WTC11 (cell line): Measurements from ENCODE around the gene GAS6. TPM values are rescaled to one million over a fixed set of nuclear protein-coding genes. Genes with fewer than 3 reads are reported as not detected.
A peak's percentile ranks its signal among the peaks of the same experiment; 100 is the strongest.

ENCODE experiments used
- ATAC-seq: fragments of 200-7000 bp; cut with Tn5 transposase; 2 replicates; pipeline ENCODE4 v1.10.0; 2021; ENCODE audit warnings: mild to moderate bottlenecking, moderate library complexity
- CTCF ChIA-PET: fragments of 300-600 bp; sonication (Branson Sonifier 250); formaldehyde crosslinking; loops from one replicate; lab custom pipeline; 2021; ENCODE audit warnings: antibody characterized with exemption; lab: Charles Lee
- POLR2A ChIA-PET: fragments of 350-600 bp; sonication (Branson Sonifier 250); formaldehyde crosslinking; loops from one replicate; lab custom pipeline; 2021; ENCODE audit warnings: antibody characterized with exemption; lab: Charles Lee
- DNase-seq: peaks from one replicate; pipeline ENCODE4 v3.0.0; 2021; ENCODE audit warnings: low spot score
- H3K27ac Mint-ChIP-seq: 2 replicates; pipeline ENCODE4 v1.8.0; 2021; ENCODE audit warnings: mixed read lengths
- H3K27me3 Mint-ChIP-seq: 2 replicates; pipeline ENCODE4 v1.8.0; 2021; ENCODE audit warnings: low read depth, mild to moderate bottlenecking, moderate library complexity, mixed read lengths
- H3K36me3 Mint-ChIP-seq: 2 replicates; pipeline ENCODE4 v1.8.0; 2021; ENCODE audit warnings: mixed read lengths
- H3K4me1 Mint-ChIP-seq: 2 replicates; pipeline ENCODE4 v1.8.0; 2022; ENCODE audit warnings: mixed read lengths
- H3K4me3 Mint-ChIP-seq: 2 replicates; pipeline ENCODE4 v1.8.0; 2021; ENCODE audit warnings: mild to moderate bottlenecking, moderate library complexity, mixed read lengths
- H3K9me3 Mint-ChIP-seq: 2 replicates; pipeline ENCODE4 v1.8.0; 2021; ENCODE audit warnings: mixed read lengths
- CDX4 ChIP-seq: fragments of 250-450 bp; sonication (Bioruptor Pico); IDR thresholded peaks from 2 replicates; pipeline ENCODE4 v1.9.0; 2021; ENCODE audit warnings: moderate library complexity, mild to moderate bottlenecking, inconsistent platforms, borderline replicate concordance
- CREB1 ChIP-seq: sonication (generic); formaldehyde crosslinking; IDR thresholded peaks from 2 replicates; pipeline ENCODE4 v1.8.0; 2023; ENCODE audit warnings: mild to moderate bottlenecking, missing genetic modification reagents
- HMGA2 ChIP-seq: fragments of 250-450 bp; sonication (Bioruptor Pico); IDR thresholded peaks from 2 replicates; pipeline ENCODE4 v1.4.0; 2021; ENCODE audit warnings: mild to moderate bottlenecking, moderate library complexity
- IRF2 ChIP-seq: sonication (generic); formaldehyde crosslinking; IDR thresholded peaks from 2 replicates; pipeline ENCODE4 v1.8.0; 2022; ENCODE audit warnings: low read depth, missing genetic modification reagents, borderline replicate concordance
- NFYB ChIP-seq: sonication (generic); formaldehyde crosslinking; conservative IDR thresholded peaks from 2 replicates; pipeline ENCODE4 v1.8.0; 2022; ENCODE audit warnings: low read depth, missing genetic modification reagents
- TEAD4 ChIP-seq: sonication (generic); formaldehyde crosslinking; IDR thresholded peaks from 2 replicates; pipeline ENCODE4 v1.8.0; 2022; ENCODE audit warnings: mild to moderate bottlenecking, missing genetic modification reagents
- ZBTB43 ChIP-seq: sonication (generic); formaldehyde crosslinking; IDR thresholded peaks from 2 replicates; pipeline ENCODE4 v1.8.1; 2023; ENCODE audit warnings: mild to moderate bottlenecking, missing genetic modification reagents
- total RNA-seq: library from RNA; stranded (reverse); gene quantifications from 3 replicates; pipeline ENCODE4 v1.2.3, GENCODE V29; 2021
- TF ChIP-seq, protein P1 (sequence below): sonication (generic); formaldehyde crosslinking; IDR thresholded peaks from 2 replicates; pipeline ENCODE4 v1.8.0; 2022; ENCODE audit warnings: mild to moderate bottlenecking, missing genetic modification reagents
- TF ChIP-seq, protein P2 (sequence below): fragments of 250-450 bp; sonication (Bioruptor Pico); IDR thresholded peaks from 2 replicates; pipeline ENCODE4 v1.9.0; 2021; ENCODE audit warnings: mild to moderate bottlenecking, borderline replicate concordance
- TF ChIP-seq, protein P3 (sequence below): fragments of 250-450 bp; sonication (Bioruptor Pico); IDR thresholded peaks from 2 replicates; pipeline ENCODE4 v1.9.0; 2021; ENCODE audit warnings: mild to moderate bottlenecking
- TF ChIP-seq, protein P4 (sequence below): sonication (generic); formaldehyde crosslinking; conservative IDR thresholded peaks from 2 replicates; pipeline ENCODE4 v1.8.1; 2023; ENCODE audit warnings: mild to moderate bottlenecking, low read depth, missing genetic modification reagents, moderate library complexity

The GAS6 gene
- total RNA-seq, 1 experiment from 2014 or later: 29.4 TPM

DNA sequence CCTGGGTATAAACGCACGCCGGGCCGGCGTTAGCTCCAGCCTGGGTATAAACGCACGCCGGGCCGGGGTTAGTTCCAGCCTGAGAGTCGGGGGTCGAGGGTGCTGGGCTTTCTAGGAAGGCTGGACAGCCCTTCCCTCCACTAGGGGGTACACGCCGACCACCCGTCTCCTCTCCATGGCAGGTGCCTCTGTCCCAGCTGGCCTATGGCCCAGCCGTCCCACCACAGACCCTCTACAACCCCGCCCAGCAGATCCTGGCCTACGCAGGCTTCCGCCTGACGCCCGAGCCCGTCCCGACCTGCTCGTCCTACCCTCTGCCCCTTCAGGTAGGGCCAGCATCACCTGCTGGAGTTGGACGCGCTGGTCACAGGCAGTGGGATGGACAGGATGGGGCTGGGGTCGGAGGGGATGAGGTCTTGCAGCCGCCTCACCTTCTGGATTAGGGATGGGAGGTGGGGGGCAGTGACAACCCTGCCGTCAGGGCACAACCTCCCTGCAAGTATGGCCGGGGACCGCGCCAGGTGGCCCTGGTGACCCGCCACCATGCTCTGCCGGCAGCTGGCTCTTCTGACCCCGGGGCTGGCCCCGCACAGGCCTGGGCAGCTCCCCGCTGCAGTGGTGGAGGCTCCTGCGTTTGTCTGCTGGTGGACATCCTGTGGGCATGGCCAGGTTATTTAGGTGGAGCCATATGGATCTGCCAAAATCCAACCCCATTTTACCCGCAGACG, 59.0 kb downstream of the GAS6 start:
- TF ChIP-seq, protein P1, sequence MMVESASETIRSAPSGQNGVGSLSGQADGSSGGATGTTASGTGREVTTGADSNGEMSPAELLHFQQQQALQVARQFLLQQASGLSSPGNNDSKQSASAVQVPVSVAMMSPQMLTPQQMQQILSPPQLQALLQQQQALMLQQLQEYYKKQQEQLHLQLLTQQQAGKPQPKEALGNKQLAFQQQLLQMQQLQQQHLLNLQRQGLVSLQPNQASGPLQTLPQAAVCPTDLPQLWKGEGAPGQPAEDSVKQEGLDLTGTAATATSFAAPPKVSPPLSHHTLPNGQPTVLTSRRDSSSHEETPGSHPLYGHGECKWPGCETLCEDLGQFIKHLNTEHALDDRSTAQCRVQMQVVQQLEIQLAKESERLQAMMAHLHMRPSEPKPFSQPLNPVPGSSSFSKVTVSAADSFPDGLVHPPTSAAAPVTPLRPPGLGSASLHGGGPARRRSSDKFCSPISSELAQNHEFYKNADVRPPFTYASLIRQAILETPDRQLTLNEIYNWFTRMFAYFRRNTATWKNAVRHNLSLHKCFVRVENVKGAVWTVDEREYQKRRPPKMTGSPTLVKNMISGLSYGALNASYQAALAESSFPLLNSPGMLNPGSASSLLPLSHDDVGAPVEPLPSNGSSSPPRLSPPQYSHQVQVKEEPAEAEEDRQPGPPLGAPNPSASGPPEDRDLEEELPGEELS (CRISPR knock-in tag): no peak
- TF ChIP-seq, protein P2, sequence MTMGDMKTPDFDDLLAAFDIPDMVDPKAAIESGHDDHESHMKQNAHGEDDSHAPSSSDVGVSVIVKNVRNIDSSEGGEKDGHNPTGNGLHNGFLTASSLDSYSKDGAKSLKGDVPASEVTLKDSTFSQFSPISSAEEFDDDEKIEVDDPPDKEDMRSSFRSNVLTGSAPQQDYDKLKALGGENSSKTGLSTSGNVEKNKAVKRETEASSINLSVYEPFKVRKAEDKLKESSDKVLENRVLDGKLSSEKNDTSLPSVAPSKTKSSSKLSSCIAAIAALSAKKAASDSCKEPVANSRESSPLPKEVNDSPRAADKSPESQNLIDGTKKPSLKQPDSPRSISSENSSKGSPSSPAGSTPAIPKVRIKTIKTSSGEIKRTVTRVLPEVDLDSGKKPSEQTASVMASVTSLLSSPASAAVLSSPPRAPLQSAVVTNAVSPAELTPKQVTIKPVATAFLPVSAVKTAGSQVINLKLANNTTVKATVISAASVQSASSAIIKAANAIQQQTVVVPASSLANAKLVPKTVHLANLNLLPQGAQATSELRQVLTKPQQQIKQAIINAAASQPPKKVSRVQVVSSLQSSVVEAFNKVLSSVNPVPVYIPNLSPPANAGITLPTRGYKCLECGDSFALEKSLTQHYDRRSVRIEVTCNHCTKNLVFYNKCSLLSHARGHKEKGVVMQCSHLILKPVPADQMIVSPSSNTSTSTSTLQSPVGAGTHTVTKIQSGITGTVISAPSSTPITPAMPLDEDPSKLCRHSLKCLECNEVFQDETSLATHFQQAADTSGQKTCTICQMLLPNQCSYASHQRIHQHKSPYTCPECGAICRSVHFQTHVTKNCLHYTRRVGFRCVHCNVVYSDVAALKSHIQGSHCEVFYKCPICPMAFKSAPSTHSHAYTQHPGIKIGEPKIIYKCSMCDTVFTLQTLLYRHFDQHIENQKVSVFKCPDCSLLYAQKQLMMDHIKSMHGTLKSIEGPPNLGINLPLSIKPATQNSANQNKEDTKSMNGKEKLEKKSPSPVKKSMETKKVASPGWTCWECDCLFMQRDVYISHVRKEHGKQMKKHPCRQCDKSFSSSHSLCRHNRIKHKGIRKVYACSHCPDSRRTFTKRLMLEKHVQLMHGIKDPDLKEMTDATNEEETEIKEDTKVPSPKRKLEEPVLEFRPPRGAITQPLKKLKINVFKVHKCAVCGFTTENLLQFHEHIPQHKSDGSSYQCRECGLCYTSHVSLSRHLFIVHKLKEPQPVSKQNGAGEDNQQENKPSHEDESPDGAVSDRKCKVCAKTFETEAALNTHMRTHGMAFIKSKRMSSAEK (CRISPR knock-in tag): no peak
- TF ChIP-seq ZBTB43 (CRISPR knock-in tag) (no peak), NFYB (CRISPR knock-in tag) (no peak), HMGA2 (CRISPR knock-in tag) (no peak), IRF2 (CRISPR knock-in tag) (no peak), CDX4 (CRISPR knock-in tag) (no peak), CREB1 (CRISPR knock-in tag) (no peak), TEAD4 (CRISPR knock-in tag) (no peak)
- TF ChIP-seq, protein P3, sequence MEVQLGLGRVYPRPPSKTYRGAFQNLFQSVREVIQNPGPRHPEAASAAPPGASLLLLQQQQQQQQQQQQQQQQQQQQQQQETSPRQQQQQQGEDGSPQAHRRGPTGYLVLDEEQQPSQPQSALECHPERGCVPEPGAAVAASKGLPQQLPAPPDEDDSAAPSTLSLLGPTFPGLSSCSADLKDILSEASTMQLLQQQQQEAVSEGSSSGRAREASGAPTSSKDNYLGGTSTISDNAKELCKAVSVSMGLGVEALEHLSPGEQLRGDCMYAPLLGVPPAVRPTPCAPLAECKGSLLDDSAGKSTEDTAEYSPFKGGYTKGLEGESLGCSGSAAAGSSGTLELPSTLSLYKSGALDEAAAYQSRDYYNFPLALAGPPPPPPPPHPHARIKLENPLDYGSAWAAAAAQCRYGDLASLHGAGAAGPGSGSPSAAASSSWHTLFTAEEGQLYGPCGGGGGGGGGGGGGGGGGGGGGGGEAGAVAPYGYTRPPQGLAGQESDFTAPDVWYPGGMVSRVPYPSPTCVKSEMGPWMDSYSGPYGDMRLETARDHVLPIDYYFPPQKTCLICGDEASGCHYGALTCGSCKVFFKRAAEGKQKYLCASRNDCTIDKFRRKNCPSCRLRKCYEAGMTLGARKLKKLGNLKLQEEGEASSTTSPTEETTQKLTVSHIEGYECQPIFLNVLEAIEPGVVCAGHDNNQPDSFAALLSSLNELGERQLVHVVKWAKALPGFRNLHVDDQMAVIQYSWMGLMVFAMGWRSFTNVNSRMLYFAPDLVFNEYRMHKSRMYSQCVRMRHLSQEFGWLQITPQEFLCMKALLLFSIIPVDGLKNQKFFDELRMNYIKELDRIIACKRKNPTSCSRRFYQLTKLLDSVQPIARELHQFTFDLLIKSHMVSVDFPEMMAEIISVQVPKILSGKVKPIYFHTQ (CRISPR knock-in tag): no peak
- TF ChIP-seq, protein P4, sequence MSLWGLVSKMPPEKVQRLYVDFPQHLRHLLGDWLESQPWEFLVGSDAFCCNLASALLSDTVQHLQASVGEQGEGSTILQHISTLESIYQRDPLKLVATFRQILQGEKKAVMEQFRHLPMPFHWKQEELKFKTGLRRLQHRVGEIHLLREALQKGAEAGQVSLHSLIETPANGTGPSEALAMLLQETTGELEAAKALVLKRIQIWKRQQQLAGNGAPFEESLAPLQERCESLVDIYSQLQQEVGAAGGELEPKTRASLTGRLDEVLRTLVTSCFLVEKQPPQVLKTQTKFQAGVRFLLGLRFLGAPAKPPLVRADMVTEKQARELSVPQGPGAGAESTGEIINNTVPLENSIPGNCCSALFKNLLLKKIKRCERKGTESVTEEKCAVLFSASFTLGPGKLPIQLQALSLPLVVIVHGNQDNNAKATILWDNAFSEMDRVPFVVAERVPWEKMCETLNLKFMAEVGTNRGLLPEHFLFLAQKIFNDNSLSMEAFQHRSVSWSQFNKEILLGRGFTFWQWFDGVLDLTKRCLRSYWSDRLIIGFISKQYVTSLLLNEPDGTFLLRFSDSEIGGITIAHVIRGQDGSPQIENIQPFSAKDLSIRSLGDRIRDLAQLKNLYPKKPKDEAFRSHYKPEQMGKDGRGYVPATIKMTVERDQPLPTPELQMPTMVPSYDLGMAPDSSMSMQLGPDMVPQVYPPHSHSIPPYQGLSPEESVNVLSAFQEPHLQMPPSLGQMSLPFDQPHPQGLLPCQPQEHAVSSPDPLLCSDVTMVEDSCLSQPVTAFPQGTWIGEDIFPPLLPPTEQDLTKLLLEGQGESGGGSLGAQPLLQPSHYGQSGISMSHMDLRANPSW (CRISPR knock-in tag): no peak
- CTCF ChIA-PET: interaction anchor here (0.7 to 1.0 kb wide), 2 partner anchors 33 to 100 kb away, joined by 3 read pairs; no protein-coding TSS in a partner anchor
- DNase-seq: peak; percentile 29
- Mint-ChIP-seq H3K4me1 (no peaks in the 10 kb centered on the region), H3K4me3 (no peak overlapping the region), H3K27me3 (no peaks in the 10 kb centered on the region; the same call in 1 of the 2 replicates), H3K36me3 (peaks cover 9% of the 10 kb centered on the region), H3K9me3 (peaks cover 15% of the 10 kb centered on the region), H3K27ac (no peak overlapping the region)
- ATAC-seq: peak; percentile 18; the same call in 1 of the 2 replicates
- POLR2A ChIA-PET: no interaction called here
